GM18507 (cell line): Measurements from ENCODE around the gene HECW1.
A peak's percentile ranks its signal among the peaks of the same experiment; 100 is the strongest.

ENCODE experiments used
- DNase-seq: peaks from one replicate; pipeline ENCODE4 v3.0.0; 2011; ENCODE audit warnings: low read depth; ENCODE audit not compliant: insufficient read length; ENCODE audit errors: extremely low spot score
- FAIRE-seq: peaks from 2 replicates; lab custom pipeline; 2011; peaks lifted over from hg19 to GRCh38; lab: Jason Lieb, UNC

The HECW1 gene

GRCh38 chr7:43139137-43139536, 26.7 kb downstream of the HECW1 start:
- no peak for DNase-seq

GRCh38 chr7:43140186-43140585, 27.7 kb downstream of the HECW1 start:
- DNase-seq (no peak), FAIRE-seq (no peak)

More at GRCh38 chr7:43139137-43139536, 26.7 kb downstream of the HECW1 start:
- FAIRE-seq, result no peak

- FAIRE-seq (no peak), DNase-seq (no peak)
Observed at GRCh38 chr7:43141091-43141490, 28.6 kb downstream of the HECW1 start.

GRCh38 chr7:43142703-43143102, 30.3 kb downstream of the HECW1 start:
- no peak for DNase-seq
- no peak for FAIRE-seq

- DNase-seq (no peak), FAIRE-seq (no peak)
Observed at GRCh38 chr7:43143918-43144589, 31.6 kb downstream of the HECW1 start.

GRCh38 chr7:43148161-43148731, 35.8 kb downstream of the HECW1 start:
- DNase-seq, result no peak
- no peak for FAIRE-seq

GRCh38 chr7:43151076-43151475, 38.6 kb downstream of the HECW1 start:
- DNase-seq (no peak), FAIRE-seq (no peak)

GRCh38 chr7:43152696-43153095, 40.2 kb downstream of the HECW1 start:
- FAIRE-seq (no peak), DNase-seq (no peak)

- FAIRE-seq, result no peak
- no peak for DNase-seq
Observed at GRCh38 chr7:43155636-43156035, 43.2 kb downstream of the HECW1 start.

- DNase-seq (no peak), FAIRE-seq (no peak)
Observed at GRCh38 chr7:43163885-43164284, 51.4 kb downstream of the HECW1 start.

- no peak for DNase-seq
- FAIRE-seq, result peak; percentile 65
Observed at GRCh38 chr7:43164757-43165156, 52.3 kb downstream of the HECW1 start.

GRCh38 chr7:43166686-43167085, 54.2 kb downstream of the HECW1 start:
- FAIRE-seq, result no peak
- DNase-seq, result no peak

- DNase-seq (no peak), FAIRE-seq (no peak)
Observed at GRCh38 chr7:43169076-43169475, 56.6 kb downstream of the HECW1 start.

GRCh38 chr7:43170571-43170970, 58.1 kb downstream of the HECW1 start:
- DNase-seq (no peak), FAIRE-seq (no peak)

GRCh38 chr7:43175570-43176200, 63.2 kb downstream of the HECW1 start:
- DNase-seq (no peak), FAIRE-seq (no peak)

GRCh38 chr7:43179393-43179792, 66.9 kb downstream of the HECW1 start:
- no peak for DNase-seq
- no peak for FAIRE-seq

GRCh38 chr7:43192806-43193460, 80.5 kb downstream of the HECW1 start:
- FAIRE-seq, result no peak

GRCh38 chr7:43193893-43194292, 81.4 kb downstream of the HECW1 start:
- no peak for DNase-seq
- no peak for FAIRE-seq

More at GRCh38 chr7:43192806-43193460, 80.5 kb downstream of the HECW1 start:
- DNase-seq, result no peak

- no peak for DNase-seq
- no peak for FAIRE-seq
Observed at GRCh38 chr7:43195256-43195655, 82.8 kb downstream of the HECW1 start.

- no peak for DNase-seq
- FAIRE-seq, result no peak
Observed at GRCh38 chr7:43195768-43196167, 83.3 kb downstream of the HECW1 start.
